Stimulated activated CD4-positive, alpha-beta T cell treated with anti-CD3 and anti-CD28 coated beads, Interleukin-12 subunit alpha, Interleukin-12 subunit beta, amount 100 ng/mL, for 4 hours (primary cell): ENCODE measurements around the gene RNF182.
"Not testable (repeated sequence)": the region's sequence is repeated elsewhere in the genome, so short reads cannot be mapped to it uniquely, and the experiment has no call there.

Source experiments
- DNase-seq: peaks from one replicate; pipeline ENCODE4 v3.0.0-alpha.2; 2020

Gene RNF182, protein sequence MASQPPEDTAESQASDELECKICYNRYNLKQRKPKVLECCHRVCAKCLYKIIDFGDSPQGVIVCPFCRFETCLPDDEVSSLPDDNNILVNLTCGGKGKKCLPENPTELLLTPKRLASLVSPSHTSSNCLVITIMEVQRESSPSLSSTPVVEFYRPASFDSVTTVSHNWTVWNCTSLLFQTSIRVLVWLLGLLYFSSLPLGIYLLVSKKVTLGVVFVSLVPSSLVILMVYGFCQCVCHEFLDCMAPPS

DNA sequence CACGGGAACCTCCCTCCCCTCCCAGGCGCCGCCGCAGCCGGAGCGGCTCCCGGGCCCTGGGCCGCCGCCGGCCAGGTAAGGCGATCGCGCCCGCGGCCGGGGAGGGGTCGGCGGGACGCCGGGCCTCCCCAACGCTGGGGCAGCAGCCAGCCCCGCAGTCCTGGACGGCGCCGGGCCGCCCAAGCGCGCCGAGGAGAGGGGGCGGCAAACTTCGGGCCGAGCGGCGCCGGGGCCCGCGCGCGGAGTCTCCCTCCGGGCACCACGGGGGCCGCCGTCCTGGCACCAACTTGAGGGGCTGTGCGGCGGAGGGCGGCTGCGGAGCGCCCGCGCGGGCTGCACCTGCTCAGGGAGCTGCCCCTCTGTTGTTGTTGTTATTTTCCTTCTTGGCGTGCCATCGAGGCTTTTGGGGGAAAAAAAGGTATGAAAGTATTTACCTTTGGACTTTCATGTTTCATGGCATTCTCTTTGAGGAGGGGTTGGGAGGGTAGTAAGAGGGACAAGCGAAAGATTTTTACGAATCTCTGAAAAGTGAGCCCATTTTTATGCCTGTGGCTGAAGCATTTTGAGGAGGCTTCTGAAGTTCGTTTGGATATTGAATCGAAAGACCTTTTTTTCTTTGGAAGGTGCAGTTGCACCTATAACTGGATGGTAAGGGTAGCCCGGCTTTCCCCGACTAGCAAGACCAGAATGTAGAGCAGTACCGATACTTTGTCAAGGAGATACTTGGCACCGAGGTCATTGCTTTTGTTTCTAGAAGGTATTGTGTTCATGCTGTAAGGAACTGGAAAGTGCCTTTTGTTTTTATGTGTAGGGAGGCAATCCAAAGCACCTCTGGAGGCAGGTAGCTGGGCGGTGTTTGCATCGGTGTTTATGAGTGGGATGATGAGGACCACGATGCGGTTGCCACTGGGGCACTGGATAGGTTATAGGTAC, at the start of gene RNF182:
TSS of gene RNF182 (plus strand) at position 4 of the 933 bp plus-strand sequence. CDS start 52,168 bp downstream, outside the sequence.
- no peak for DNase-seq

DNA sequence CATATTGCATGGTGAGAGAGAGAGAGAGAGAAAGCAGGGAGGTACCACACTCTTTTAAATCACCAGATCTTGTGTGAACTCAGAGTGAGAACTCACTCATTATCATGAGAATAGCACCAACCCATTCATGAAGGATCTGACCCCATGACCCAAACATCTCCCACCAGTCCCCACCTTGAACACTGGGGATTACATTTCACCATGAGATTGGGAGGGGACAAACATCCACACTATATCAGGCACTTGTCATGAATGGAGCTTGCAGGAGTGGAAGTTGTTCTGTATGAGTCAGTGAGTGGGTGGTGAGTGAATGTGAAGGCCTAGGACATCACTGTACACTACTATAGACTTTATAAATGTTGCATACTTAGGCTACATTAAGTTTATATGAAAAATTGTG, 47.7 kb upstream of the RNF182 start:
- DNase-seq, result no peak

DNA sequence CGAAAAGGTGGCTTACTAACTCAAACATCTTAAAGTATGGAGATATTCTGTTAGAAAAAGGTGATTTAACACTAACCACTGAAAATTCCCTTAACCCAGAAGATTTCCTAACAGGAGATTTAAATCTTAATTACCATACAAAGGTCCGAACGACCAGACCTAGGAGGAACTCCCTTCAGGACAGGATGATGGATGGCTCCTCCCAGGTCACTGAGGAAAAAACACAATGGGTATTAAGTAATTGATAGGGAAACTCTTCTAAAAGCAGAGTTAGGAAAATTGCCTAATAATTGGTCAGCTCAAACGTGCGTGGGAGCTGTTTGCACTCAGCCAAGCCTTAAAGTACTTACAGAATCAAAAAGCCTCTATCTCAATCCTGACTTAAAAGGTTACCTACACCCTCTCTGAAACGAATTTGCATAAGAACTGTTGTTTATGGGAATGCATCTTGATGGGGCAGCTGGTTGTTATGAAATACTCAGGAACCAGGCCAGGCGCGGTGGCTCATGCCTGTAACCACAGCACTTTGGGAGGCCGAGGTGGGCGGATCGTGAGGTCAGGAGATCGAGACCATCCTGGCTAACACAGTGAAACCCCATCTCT, 44.6 kb upstream of the RNF182 start:
- not testable (repeated sequence) for DNase-seq

DNA sequence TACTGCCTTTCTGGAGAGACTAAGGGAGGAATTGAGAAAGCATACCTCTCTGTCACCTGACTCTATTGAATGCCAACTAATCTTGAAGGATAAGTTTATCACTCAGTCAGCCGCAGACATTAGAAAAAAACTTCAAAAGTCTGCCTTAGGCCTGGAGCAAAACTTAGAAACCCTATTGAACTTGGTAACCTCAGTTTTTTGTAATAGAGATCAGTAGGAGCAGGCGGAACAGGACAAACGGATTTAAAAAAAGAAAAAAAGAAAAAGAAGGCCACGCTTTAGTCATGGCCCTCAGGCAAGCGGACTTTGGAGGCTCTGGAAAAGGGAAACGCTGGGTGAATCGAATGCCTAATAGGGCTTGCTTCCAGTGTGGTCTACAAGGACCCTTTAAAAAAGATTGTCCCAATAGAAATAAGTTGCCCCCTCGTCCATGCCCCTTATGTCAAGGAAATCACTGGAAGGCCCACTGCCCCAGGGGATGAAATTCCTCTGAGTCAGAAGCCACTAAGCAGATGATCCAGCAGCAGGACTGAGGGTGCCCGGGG, 43.1 kb upstream of the RNF182 start:
- no peak for DNase-seq

DNA sequence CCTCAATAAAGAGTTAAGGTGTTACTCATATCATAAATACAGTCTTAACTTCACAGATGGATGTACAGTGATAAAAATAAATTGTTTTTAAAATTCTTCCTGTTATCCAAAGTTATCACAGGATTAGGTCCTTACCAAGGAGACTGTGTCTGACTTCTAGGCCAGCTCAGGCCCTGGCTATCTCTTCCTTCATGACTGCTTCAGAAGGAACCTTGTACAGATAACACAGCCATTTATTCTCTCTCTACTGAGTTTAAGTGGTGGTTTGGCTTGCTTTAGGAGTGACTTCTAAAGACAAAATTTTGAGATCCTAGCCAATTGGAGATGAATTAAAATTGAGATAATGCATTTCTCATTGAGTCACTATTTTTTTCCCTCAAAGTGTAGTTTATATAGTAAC, 40.8 kb upstream of the RNF182 start:
- no peak for DNase-seq

DNA sequence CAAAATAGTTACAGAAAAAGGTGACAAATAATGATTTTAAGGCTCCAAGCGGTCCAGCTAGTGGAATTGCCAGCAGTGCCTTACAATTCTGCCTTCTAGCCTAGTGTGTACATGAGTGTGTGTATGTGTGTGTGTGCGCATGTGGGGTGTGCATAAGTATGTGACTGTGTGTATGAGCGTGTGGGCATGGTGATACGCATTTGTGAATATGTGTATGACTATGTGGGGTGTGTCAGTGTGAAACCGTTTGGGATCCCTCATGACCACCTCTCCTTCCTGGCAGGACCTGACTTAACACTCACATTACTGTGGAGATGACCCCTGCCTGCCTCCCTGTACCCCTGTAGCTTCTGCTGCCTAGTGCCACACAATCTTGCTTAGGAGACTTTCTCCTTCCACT, 40.4 kb upstream of the RNF182 start:
- no peak for DNase-seq

DNA sequence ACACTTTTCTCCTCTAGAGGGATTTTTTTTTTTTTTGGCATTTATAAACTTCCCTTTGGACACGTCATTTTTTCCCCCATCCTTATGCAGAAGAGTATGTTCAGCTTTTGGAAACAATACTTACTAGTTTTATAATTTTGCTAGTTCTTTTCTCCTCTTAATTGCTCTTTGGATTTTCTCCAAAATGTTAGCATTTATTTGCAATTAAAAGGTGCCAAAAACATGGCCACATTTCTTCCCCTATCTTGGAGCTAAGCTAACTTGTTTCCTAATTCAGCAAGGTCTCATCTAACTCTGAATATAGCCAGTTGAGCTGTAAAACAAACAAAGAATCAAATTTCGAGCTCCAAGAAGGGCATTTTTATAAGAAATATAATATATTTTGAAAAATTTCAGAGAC, 39.2 kb upstream of the RNF182 start:
- no peak for DNase-seq

DNA sequence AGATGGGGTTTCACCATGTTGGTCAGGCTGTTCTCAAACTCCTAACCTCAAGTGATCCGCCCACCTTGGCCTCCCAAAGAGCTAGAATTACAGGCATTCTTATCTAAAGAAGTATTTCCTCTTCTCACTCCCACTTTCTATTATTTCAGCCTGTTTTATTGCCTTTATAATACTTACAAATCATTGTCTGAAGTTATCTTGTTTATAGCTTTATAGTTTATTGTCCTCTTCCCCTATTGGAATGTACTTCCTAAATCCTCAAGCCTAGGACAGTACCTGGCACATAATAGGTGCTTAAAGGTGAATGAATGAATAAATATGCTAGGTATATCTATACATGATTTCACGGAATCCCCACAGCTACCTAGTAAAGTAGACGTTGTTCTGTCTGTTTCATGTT, 37.8 kb upstream of the RNF182 start:
- DNase-seq, result no peak

DNA sequence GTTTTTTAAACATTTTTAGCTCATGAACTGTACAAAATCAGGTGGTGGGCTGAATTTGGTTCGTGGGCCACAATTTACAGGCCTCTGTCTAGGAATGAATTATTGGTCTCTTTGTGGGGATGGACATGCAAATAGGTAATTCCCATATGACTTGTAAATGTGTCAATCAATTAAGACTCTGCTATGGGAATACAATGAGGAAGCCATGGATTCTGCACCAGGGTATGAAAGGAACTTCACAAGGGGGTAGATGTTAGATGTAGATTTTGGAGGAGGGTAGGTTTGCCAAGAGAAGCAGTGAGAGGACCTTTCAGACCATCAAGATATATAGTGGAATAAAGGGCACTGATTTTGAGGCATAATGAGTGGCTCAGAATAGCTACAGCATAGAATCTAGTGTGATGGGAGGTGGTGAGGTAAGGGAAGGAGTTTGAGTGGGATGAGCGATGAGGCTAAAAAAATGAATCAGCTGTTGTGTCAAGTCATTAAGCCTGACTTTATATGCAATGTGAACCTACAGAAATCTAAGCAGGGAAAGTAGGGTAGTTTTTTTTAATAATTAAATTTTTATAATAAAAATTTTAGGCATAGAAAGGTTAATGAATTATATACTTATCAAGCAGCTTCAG, 32.6 kb upstream of the RNF182 start:
- DNase-seq, result no peak

DNA sequence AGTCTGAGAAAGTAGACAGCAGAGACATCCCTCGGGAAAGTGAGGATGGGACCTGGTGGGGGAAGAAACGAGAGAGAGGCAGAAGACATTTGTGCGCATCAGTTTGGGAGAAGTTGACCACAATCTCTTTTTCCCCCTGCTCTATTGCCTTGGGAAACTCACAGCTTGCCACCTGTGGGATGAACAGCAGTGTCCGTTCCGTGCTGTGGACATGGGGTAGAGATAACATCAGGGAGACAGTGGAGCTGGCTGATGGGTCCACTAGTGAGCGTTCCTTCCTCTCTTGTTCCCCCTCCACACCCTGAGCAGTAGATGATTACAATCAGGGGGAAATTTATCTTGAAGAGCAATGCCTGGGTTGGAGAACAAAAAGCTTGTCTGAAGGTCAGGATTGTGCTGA, 21.8 kb upstream of the RNF182 start:
- DNase-seq, result no peak

DNA sequence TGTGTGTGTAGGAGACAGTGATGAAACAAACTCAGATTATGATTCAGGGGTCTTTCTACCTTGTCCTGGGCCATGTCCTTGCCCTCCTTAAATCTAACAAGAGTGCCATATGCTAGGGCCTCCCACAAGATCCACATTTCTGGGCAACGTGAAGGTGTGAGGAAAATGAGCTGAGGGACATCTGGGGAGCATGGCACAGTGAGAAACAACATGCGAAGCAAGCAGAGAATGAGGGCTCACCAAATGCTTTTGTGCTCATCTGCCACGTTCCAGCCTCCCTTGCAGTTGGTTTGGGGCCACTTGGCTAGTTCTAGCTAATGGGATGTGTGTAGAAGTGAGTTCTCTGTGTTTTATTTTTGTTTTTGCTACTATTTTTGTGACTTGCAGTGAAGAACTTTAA, 21.4 kb upstream of the RNF182 start:
- DNase-seq, result no peak

DNA sequence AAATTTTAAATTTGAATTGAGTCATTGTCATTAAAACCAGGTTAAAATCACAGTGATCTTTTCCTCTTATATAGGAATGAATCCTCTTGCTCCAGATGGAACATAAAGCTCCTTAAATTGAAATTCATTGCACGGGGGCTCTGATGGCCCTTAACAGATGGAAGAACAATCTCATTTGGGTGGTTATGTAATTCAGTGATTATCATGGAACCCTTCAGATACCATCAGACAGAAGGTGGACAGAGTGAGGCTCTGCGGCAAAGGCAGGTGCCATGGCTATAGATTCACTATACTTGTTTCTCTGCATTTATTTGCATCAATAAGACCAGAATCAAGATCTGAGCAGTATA, 17.8 kb upstream of the RNF182 start:
- DNase-seq, result no peak

DNA sequence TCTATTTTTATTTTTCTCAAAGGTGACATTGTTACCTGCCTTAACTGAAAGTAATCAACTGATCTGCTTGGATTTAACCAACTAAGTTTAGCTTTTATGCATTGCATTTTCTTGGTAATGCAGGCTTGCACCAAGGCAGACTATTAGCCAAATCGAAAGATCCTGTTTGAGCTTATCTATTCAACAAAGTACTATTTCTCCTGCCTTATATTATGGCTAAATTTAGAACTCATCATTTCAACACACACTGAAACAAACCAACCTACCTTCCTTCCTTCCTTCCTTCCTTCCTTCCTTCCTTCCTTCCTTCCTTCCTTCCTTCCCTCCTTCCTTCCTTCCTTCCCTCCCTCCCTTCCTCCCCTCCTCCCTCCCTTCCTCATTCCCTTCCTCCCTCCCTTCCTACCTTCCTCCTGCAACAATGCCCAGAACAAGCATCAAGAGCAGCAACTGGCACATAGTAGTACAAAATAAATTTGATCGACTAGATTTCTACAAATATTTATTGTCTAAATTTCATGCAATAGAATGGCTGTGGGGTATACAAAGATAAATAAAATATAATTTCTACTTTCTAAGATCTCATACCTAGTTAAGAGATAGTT, 17.0 kb upstream of the RNF182 start:
- DNase-seq, result no peak

DNA sequence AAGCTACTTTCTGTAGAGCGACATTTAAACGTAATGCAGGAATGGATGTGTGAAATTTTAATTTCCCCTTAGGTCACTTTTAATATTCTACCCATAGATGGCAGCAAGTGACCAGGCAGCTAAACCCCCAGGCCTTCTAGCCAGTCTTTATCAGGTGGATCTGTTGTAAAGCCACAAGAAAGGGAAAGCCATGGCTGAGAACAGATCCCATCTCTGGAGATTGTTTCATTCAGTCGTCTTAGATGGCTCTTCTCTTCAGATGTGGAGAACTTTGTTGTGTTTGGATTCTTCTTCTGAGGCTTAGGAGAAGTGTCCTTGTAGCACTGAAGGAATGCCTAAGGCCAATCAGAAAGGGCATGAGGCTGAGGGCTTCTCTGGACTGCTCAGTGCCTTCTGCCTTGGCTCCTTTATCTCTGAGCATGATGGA, 15.8 kb upstream of the RNF182 start:
- no peak for DNase-seq

DNA sequence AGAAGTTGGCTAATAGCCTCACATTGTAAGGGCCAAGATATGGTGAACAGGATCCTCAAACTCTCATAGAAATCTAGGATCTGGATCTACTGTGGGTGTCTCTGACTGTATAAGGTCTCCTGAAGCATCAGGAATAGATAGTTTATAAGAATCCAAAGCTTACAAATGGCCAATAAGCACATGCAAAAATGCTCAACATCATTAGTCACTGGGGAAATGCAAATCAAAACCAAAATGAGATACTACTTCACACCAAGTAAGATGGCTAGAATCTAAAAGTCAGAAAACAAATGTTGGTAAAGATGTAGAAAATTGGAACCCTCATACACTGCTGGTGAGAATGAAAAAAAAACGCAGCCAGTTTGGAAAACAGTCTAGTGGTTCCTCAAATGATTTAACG, 14.3 kb upstream of the RNF182 start:
- no peak for DNase-seq

DNA sequence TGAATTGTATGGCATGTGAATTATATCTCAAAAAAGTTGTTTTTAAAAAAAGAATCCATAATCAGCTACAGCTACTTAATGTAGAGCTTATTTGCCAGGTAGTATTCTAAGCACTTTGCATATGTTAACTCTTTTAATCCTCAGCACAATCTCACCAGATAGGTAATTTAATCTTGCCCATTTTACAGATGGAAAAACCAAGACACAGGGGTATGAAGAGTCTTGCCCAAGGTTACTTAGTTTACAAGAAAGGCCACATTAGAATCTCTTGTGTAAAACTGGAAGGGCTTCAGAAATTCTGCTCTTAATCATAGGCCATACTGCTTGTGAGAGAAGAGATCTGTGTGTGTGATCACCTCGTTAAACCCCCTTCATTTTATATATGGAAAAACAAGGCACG, 13.4 kb upstream of the RNF182 start:
- no peak for DNase-seq

DNA sequence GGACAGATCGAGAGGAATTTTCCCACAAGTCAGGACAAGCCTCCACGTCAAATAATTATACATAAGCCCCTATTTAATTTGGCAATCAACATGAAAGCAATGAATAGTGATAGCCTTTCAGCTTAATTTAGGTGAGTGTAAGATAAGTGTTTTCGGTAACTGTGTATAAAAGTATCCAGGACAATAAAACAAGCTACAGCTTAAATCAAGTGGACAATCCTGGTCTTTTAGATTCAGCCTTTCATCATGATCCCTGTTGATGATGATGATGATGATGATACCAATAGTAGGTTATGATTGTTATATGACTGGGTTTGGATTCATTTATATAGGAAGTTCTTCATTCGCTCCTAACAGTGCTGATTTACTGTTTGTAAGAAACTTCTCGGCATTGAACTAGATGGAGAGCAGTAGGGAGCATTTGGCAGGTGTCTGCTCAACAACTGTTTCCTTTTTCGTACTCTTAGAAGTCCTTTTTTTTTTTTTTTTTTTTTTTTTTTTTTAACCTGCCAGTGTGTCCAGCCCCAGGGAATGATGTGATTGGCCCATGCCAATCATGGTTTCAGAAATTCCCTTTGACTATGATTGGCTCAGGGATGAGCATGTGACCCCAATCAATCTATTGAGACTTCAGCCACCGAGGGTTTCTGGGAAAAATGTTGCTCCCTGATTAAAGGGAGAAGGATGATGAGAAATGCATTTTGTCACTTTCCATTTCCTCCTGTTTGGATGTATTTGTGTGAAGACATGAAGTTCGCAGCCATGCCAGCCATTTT, 11.3 kb upstream of the RNF182 start:
- no peak for DNase-seq

DNA sequence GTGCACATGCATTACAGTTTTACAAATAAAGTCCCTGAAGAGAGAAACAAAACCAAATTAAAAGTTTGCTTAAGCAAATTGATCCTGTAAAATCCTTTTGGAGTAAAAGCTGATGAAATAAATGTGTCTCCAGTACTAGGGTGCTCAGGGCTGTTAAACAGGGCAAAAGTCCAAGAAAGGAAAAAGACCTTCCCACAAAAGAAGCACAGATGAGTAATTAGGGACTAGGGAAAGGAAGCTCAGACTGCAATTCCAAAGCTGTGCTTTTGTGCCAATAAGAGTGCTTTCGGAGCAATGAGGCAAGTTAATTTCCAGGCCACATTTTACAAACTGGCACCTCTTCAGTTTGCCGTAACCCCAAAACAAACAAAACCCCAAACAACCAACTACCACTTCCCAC, 10.4 kb upstream of the RNF182 start:
- DNase-seq, result no peak

DNA sequence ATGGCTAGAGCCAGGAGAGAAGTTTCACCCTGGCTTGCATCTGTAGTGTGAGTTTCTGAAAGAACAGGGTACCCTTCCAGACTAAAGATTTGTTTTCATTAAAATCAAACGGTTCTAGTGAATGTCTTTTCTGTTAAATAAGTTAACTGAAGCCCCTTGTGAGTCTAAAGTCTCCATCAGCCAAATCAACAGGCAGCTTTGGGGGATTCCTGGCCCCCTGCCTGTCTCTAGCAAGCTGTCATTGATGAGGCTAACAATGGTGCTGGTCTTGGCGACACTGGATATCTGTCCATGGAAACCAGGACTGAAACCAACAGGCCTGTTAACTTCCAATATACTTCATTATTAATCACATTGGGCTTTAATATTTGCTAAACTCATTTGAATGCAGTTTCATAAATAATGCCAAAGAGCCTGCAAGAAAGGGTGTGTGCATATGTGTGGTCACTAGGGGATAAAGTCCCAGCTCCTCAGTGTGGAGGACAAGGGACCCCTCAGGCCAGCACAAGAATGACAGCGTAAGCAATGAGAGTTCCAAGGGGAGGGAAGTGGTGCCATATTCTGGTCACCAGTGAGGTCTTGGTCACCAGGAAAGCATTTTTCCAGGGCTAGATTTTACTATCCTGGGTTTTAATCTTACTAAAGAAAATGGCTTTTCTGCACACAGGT, 9.1 kb upstream of the RNF182 start:
- DNase-seq, result no peak

DNA sequence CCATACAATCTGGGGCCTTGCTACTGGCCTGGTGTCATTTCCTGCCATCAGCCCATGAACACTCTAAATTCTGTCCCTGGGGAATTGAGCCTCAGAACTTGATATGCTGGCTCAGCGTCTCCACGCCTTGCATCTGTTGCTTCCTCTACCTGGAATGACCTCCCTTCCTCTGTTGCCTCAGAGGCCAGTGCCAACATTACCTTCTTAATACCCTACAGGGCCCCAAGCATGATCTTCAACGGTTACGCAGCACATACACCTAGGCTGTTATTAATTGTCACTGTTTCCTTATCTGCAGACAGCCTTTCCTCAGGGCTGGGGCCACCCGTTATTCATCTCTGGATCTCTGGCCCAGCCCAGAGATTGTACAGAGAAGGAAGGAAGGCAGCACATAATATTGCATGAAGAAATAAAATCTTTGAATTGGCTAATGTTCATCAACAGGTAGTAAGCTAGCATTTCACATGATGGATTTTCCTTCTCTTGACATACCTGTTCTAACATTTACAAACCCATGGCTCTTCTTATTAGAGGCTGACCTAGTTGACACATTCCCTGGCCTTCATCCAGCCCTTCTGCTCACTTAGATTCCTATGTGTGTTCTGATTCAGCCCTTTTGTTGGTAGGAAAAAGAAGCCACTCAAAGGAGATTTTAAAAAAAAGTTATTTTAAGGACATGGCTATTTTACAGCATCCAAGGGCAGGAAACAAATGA, 8.4 kb upstream of the RNF182 start:
- no peak for DNase-seq

DNA sequence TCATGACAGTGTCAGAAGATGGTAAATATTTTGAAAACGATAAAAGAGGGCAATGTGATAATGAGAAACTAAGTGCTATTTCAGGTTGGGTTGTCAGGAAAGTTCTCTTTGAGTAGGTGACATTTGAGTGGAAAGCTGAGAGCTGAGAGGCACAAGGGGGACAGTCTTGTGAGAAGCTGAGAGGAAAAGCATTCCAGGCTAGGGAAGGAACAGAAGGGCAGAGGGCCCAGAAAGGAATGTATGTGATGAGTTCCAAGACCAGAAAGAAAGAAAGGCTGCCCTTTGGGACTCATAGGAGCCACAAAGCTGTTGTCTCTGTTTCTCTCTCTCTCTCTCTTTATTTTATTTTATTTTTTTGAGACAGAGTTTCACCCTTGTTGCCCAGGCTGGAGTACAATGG, 7.6 kb upstream of the RNF182 start:
- no peak for DNase-seq
